Bone marrow (tissue), 2 donors: ENCODE measurements around the gene PRPF39.
A peak's percentile ranks its signal among the peaks of the same experiment; 100 is the strongest.
"Not testable (repeated sequence)": the region's sequence is repeated elsewhere in the genome, so short reads cannot be mapped to it uniquely, and the experiment has no call there.

Experiments
- DNase-seq, 2 donors: peaks; one replicate each; lab custom pipeline; 2025; lab: John Stamatoyannopoulos, UW

Gene PRPF39

GRCh38 chr14:45083976-45084722 lies at the start of gene PRPF39:
Gene PRPF39, plus strand, starts transcription at chr14:45084116. Its CDS starts 11,124 bp downstream, at chr14:45095240.
- DNase-seq: peak; percentile 78 to 86

- no peak for DNase-seq
Observed at GRCh38 chr14:45034730-45035129, 49.2 kb upstream of the PRPF39 start.

- DNase-seq: no peak
Observed at GRCh38 chr14:45038256-45038655, 45.7 kb upstream of the PRPF39 start.

- DNase-seq: no peak
Observed at GRCh38 chr14:45038865-45039264, 45.1 kb upstream of the PRPF39 start.

- no peak for DNase-seq
Observed at GRCh38 chr14:45039390-45039789, 44.5 kb upstream of the PRPF39 start.

- DNase-seq: no peak
Observed at GRCh38 chr14:45041641-45042040, 42.3 kb upstream of the PRPF39 start.

- no peak for DNase-seq
Observed at GRCh38 chr14:45044638-45045037, 39.3 kb upstream of the PRPF39 start.

GRCh38 chr14:45048385-45048784 lies 35.5 kb upstream of the PRPF39 start:
- no peak for DNase-seq

GRCh38 chr14:45051180-45051579 lies 32.7 kb upstream of the PRPF39 start:
- DNase-seq: no peak

- DNase-seq: no peak
Observed at GRCh38 chr14:45051896-45052295, 32.0 kb upstream of the PRPF39 start.

GRCh38 chr14:45057349-45057748 lies 26.6 kb upstream of the PRPF39 start:
- no peak for DNase-seq

GRCh38 chr14:45057881-45058364 lies 26.0 kb upstream of the PRPF39 start:
- no peak for DNase-seq

- no peak for DNase-seq
Observed at GRCh38 chr14:45060551-45060950, 23.4 kb upstream of the PRPF39 start.

- DNase-seq: no peak
Observed at GRCh38 chr14:45065540-45065939, 18.4 kb upstream of the PRPF39 start.

- DNase-seq: no peak
Observed at GRCh38 chr14:45065956-45066355, 18.0 kb upstream of the PRPF39 start.

GRCh38 chr14:45066667-45067066 lies 17.2 kb upstream of the PRPF39 start:
- no peak for DNase-seq

GRCh38 chr14:45068396-45068795 lies 15.5 kb upstream of the PRPF39 start:
- no peak for DNase-seq

GRCh38 chr14:45070215-45070614 lies 13.7 kb upstream of the PRPF39 start:
- no peak for DNase-seq

- DNase-seq: no peak
Observed at GRCh38 chr14:45072126-45072525, 11.8 kb upstream of the PRPF39 start.

- no peak for DNase-seq
Observed at GRCh38 chr14:45073231-45073879, 10.6 kb upstream of the PRPF39 start.

- no peak for DNase-seq
Observed at GRCh38 chr14:45078323-45078722, 5.6 kb upstream of the PRPF39 start.

GRCh38 chr14:45080416-45080968 lies 3.4 kb upstream of the PRPF39 start:
- not testable (repeated sequence) for DNase-seq

- not testable (repeated sequence) for DNase-seq
Observed at GRCh38 chr14:45081096-45081495, 2.8 kb upstream of the PRPF39 start.
